Activated CD4-positive, CD25-positive, alpha-beta regulatory T cell treated with anti-CD3 and anti-CD28 coated beads, Interleukin-2, amount 50 U/mL, for 16 hours (primary cell): ENCODE data around the gene TAGLN.
"Not testable (repeated sequence)": the region's sequence is repeated elsewhere in the genome, so short reads cannot be mapped to it uniquely, and the experiment has no call there.

Source experiments
- DNase-seq: peaks from one replicate; pipeline ENCODE4 v3.0.0-alpha.2; 2020; ENCODE audit warnings: low read depth, low spot score

Gene TAGLN

DNA sequence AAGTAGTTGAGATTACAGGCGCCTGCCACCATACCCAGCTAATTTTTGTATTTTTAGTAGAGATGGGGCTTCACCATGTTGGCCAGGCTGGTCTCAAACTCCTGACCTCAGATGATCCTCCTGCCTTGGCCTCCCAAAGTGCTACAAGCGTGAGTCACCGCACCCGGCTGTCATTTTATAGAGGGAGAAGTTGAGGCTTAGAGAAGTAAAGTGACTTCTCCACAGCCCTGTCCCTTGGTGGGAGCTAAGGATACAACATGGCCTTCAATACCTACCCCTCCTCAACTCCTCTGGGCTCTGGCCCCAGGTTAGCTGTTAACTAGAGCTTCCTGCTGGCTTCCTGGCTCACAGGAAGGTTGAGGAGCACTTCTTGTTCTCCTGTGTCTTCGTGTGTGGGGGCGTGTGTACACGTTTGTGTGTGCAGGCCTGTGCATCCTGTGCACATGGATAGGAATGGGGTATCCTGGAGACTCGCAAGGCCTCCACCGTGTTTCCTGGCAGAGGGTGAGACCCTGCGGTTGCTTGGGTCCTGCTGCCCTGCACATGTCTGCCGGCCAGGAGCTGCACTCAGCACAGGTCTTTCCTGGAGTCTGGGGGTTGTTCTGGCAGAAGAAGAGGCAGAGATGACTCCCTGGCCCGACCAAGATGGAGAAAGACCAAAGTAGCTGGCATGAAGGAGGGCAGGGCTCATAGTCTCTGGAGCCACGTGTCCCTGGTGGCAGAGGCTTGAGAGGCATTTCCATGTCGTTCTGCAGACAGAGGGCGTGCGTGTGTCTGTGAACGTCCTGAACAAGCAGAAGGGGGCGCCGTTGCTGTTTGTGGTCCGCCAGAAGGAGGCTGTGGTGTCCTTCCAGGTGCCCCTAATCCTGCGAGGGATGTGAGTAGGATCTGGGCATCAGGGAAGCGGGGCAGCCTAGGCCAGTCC, 18.2 kb upstream of the TAGLN start:
- DNase-seq, result peak; percentile 28

GRCh38 chr11:117181586-117182550, 17.3 kb upstream of the TAGLN start:
- no peak for DNase-seq

DNA sequence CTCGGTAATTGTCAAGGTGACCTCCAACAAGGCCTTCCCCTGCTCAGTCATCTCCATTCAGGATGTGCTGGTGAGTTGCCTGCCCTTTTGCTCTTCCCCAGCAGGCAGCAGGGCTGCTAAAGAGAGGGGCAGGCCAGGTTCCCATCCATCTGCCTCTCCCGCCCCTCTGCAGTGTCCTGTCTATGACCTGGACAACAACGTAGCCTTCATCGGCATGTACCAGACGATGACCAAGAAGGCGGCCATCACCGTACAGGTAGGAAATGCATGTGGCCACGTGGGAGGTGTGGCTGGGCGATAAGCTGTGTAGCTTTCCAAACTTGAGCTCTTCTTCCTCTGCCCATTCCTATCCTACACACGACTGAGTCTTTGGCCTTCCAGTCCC, 16.6 kb upstream of the TAGLN start:
- DNase-seq, result no peak

GRCh38 chr11:117183178-117183577, 16.0 kb upstream of the TAGLN start:
- DNase-seq, result not testable (repeated sequence)

DNA sequence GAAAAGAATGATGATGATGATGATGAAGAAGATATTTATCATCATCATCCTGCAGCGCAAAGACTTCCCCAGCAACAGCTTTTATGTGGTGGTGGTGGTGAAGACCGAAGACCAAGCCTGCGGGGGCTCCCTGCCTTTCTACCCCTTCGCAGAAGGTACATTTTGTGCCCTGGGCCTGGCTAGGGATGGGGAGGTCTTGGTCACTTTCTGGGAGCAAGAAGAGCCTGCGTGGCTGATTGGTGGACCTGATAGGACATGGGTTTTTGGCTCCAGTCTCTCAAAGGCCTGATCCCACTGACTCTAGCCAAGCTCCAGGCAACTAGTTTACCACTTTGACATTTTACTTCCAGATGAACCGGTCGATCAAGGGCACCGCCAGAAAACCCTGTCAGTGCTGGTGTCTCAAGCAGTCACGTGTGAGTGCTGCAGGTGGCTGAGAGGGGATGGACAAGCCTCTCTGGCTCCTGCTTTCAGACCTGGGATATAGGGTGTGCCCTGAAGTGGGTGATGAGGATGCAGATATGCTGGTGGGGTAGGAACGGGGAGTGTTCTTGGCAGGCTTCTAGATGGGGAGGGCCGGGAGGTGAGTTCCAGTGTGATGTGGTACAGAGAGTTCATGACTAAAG, 15.3 kb upstream of the TAGLN start:
- DNase-seq, result no peak

- no peak for DNase-seq
Observed at GRCh38 chr11:117185736-117186430, 13.3 kb upstream of the TAGLN start.

GRCh38 chr11:117186431-117186761, 12.8 kb upstream of the TAGLN start:
- DNase-seq, result no peak

GRCh38 chr11:117187007-117187406, 12.2 kb upstream of the TAGLN start:
- DNase-seq, result no peak

- no peak for DNase-seq
Observed at GRCh38 chr11:117187428-117187798, 11.8 kb upstream of the TAGLN start.

DNA sequence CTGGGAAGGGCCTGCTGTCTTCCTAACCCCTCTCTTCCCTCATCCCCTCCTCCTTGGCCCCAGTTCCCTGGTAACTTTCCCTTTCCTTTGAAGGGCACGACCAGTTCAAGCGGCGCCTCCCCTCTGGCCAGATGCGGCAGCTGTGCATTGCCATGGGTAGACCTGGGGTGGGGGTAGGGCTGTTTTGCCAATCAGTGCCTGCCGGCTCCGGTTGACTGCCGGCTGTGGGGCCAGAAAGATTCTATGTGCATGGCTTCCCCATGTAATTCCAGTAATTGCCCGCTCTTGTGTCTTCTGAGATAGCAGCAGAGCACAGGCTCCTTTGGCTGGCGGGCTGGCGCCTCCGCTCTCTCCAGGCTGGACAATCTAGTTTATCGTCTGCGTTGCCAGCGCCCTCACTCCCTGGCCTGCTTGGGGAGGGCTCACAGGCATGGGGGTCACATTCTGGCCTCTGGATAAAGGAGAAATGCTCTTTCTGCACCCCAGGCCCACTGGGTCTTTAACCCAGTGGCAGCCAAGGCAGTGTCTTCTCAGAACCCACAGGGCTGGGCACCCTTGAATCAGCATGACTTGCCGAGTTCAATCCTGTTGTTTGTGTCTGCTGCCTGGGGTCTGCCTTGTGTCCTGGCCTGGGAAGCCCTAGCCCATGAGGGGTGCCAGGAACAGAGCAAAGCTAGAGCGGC, 11.2 kb upstream of the TAGLN start:
- DNase-seq, result no peak

GRCh38 chr11:117188620-117189081, 10.5 kb upstream of the TAGLN start:
- DNase-seq, result no peak

DNA sequence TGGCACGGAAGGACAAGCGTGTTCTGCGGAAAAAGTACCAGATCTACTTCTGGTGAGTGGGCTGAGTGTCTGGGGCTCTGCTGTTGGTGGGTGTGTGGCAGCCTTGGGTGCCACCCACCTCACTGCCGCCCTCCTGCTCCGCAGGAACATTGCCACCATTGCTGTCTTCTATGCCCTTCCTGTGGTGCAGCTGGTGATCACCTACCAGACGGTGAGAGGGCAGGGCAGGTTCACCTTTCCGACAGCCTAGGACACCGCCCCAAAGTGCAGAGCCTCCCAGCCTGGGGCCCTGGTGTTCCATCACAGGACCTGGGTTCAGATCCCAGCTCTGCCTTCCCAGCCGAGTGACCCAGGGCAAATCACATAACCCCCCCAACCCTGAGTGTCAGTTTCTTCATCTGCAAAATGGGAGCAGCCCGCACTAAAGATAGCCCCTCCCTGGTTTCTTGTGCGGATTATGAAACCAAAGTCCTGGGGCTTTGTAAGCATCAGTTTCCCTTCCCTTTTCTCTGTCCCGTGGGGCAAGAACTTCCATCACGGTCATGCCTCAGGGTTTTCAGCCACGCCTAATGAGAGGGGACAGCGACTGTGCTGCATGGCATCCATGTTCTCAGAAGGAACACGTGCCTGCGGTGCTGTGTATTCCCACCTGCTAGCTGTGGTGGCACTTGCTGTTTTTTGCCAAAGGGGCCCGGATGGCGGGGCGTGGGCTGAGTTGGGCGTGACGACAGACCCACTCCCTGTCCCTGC, 9.8 kb upstream of the TAGLN start:
- no peak for DNase-seq

GRCh38 chr11:117189941-117190544, 9.1 kb upstream of the TAGLN start:
- DNase-seq, result no peak

DNA sequence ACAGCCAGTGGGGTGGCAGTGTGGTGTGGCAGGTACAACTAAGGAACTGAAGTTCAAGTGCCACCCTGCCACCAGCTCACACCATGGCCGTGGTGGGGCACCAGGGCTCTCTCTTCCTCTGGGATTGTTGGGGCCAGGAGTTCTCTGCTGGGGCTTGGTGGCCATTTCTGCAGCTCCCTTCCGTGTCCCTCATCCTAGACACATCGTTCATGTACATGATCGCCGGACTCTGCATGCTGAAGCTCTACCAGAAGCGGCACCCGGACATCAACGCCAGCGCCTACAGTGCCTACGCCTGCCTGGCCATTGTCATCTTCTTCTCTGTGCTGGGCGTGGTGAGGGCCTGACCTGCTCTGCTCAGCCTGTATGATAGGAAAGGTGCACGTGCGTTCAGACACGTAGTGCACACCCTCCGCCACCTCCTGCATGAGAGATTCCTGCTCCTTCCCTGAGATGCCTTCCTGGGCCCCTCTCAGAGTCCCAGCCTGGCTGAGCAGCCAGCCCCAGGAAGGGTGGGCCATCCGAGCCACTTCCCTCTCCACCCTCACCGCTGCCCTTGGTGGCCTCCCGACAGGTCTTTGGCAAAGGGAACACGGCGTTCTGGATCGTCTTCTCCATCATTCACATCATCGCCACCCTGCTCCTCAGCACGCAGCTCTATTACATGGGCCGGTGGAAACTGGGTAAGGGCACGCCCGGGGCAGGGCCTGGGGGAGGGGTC, 7.3 kb upstream of the TAGLN start:
- DNase-seq, result no peak

- no peak for DNase-seq
Observed at GRCh38 chr11:117192401-117192875, 6.7 kb upstream of the TAGLN start.

GRCh38 chr11:117193130-117194020, 5.8 kb upstream of the TAGLN start:
- no peak for DNase-seq

DNA sequence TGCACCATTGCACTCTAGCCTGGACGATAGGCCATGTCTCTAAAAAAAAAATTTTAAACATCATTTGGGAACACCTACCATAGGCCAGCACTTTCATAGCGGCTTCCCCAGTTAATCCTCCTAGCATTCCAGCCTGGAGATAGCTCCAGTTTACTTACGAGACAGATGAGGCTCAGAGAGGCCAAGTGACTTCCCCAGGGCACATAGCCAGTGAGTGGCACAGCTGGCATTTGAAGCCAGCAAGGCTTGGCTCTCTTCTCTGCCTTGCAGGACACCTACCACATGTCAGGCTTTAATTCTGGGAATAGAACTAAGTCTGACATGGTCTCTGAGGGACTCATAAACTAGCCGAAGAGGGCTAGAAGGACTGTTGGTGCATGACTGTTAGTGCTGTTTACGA, 4.9 kb upstream of the TAGLN start:
- no peak for DNase-seq

DNA sequence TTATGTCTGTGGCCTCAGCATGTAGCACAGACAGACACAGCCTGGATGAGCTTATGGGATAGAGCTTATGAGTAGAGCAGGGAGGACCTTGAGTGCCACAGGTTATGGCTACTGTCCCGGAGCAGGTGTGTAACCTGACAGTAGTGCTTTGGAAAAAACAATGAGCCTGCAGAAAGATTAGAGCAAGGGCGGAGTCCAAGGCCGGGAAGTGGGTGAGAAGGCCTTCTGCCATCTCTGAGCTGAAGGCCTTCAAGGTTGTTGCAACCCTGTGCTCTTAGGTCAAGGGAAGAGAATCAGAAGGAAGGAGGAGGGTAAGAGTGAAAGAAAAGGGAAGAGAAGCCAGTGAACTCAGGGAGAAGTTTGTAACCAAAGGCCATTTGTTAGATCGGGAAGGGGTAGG, 3.9 kb upstream of the TAGLN start:
- DNase-seq, result no peak
